Pancreas (tissue), 10 donors: Measurements from ENCODE around the gene CDH2. TPM values are rescaled to one million over a fixed set of nuclear protein-coding genes. Genes with fewer than 3 reads are reported as not detected.

Experiments used
- ATAC-seq, 4 donors: fragments of 200-7000 bp; cut with Tn5 transposase; one replicate each; pipeline versions ENCODE4 v1.8.0 to v1.9.1; 2020; ENCODE audit warnings: mild to moderate bottlenecking in 4 of 4, moderate library complexity in 4 of 4
- DNase-seq, 6 donors: peaks; one replicate each; pipeline ENCODE4 v3.0.0-alpha.2; 2020
- FAIRE-seq: peaks from 2 replicates; lab custom pipeline; 2012; peaks lifted over from hg19 to GRCh38; lab: Jason Lieb, UNC
- H3K27ac ChIP-seq, 4 donors: fragments of 200-600 bp; sonication (generic); 1 replicate in 3 of 4; 2 replicates in 1 of 4; pipeline versions ENCODE4 v1.5.0 to v1.8.0; 2020
- H3K27me3 ChIP-seq, 4 donors: fragments of 200-600 bp; one replicate each; pipeline ENCODE4 v1.8.0; 2021
- H3K36me3 ChIP-seq, 3 donors: fragments of 200-600 bp; sonication (generic) in 1 of 3; one replicate each; pipeline versions ENCODE4 v1.5.0 to v1.8.0; 2020 to 2021
- H3K4me1 ChIP-seq, 3 donors: fragments of 200-600 bp; one replicate each; pipeline ENCODE4 v1.8.0; 2021
- H3K4me3 ChIP-seq, 4 donors: fragments of 200-600 bp; sonication (generic) in 2 of 4; one replicate each; pipeline versions ENCODE4 v1.5.0 to v1.8.0; 2020 to 2021
- H3K9me3 ChIP-seq, 4 donors: fragments of 200-600 bp; one replicate each; pipeline ENCODE4 v1.8.0; 2021
- CTCF ChIP-seq, 4 donors: fragments of 200-600 bp; sonication (generic) in 3 of 4; IDR thresholded peaks; one replicate each; pipeline versions ENCODE4 v1.5.0 to v1.8.0; 2021; ENCODE audit warnings: antibody characterized with exemption in 4 of 4
- WGBS, 2 donors: extraction: QIAGEN DNeasy Blood & Tissue Kit; methylation state at CpG; one replicate each; pipeline ENCODE4 v1.1.7; 2013; 5-methylcytosine and 5-hydroxymethylcytosine counted together
- intact Hi-C, 3 donors: fragments of 100-400 bp; cut with DNase I; formaldehyde crosslinking; loops; one replicate each; pipeline versions ENCODE4 v1.11.1 to v1.14.2; 2022
- polyA plus RNA-seq, 2 donors: library from polyadenylated mRNA; stranded (reverse); fragments of 200-250 nt; gene quantifications; one replicate each; pipeline ENCODE4 v1.2.3, GENCODE V29; 2013
- total RNA-seq, 6 donors: library from RNA; stranded (reverse); fragmentation: NEBNext Ultra II Directional in 4 of 6; extraction: Animal tissue kit (Norgen Biotek cat#: 25700) in 4 of 6; gene quantifications; one replicate each; pipeline versions ENCODE4 v1.2.1 to v1.2.4, GENCODE V29; 2021 to 2023
- donor health status: healthy with polysubstance abuse.
- donor health status: DM: no; HTN: no; CAD: no; lungs with moderate emphysema.
- donor health status: DM: no; HTN: no; CAD: no.
- donor health status: control.
- donor health status: control.
- donor health status: Bipolar disorder and iron deficiency.
- donor health status: DM: yes; HTN: yes; CAD: no.
- donor health status: DM: no; HTN: no; CAD: no.
- donor health status: DM: no; HTN: no; CAD: no.
- donor health status: DM: yes; HTN: yes; CAD: no.

The CDH2 gene
- total and polyA plus RNA-seq, 8 donors, result 0.15 to 2.9 (median 0.93) TPM

GRCh38 chr18:28074076-28074475 is 102.9 kb downstream of the CDH2 start:
- no peak for FAIRE-seq
- TF ChIP-seq CTCF (IDR thresholded peaks at IDR 0.05), result no peak
- Histone ChIP-seq H3K36me3 (no peaks in the 10 kb centered on the region), H3K27me3 (no peaks in the 10 kb centered on the region), H3K4me3 (no peak overlapping the region), H3K9me3 (no peaks in the 10 kb centered on the region), H3K27ac (no peak overlapping the region), H3K4me1 (no peaks in the 10 kb centered on the region)
- WGBS, 2 donors, result 56 to 57% methylated on average over 1 of the region's 1 CpG
- intact Hi-C loops, result no loop called here
- no peak for DNase-seq
- ATAC-seq, result no peak

GRCh38 chr18:28073658-28074057 is 103.3 kb downstream of the CDH2 start:
- 4 to 11% methylated on average over 3 of the region's 3 CpGs for WGBS, 2 donors
- DNase-seq (no peak), ATAC-seq (no peak), FAIRE-seq (no peak)
- TF ChIP-seq CTCF (IDR thresholded peaks at IDR 0.05), result no peak
- Histone ChIP-seq H3K27ac (no peak overlapping the region), H3K27me3 (no peaks in the 10 kb centered on the region), H3K36me3 (no peaks in the 10 kb centered on the region), H3K4me3 (no peak overlapping the region), H3K9me3 (no peaks in the 10 kb centered on the region), H3K4me1 (no peaks in the 10 kb centered on the region)
- intact Hi-C loops, result no loop called here

- Histone ChIP-seq H3K27me3 (no peaks in the 10 kb centered on the region), H3K36me3 (no peaks in the 10 kb centered on the region), H3K4me3 (no peak overlapping the region), H3K9me3 (no peaks in the 10 kb centered on the region), H3K4me1 (no peaks in the 10 kb centered on the region), H3K27ac (no peak overlapping the region)
- ATAC-seq (peak in 3 of 4 donors; percentile 25 to 45 (median 39)), DNase-seq (no peak), FAIRE-seq (no peak)
- intact Hi-C loops, result no loop called here
- 35 to 53% methylated on average over 5 of the region's 5 CpGs for WGBS, 2 donors
- no peak for TF ChIP-seq CTCF (IDR thresholded peaks at IDR 0.05)
These were observed 105.7 kb downstream of the CDH2 start for GRCh38 chr18:28071199-28071598.

- H3K9me3 ChIP-seq, result no peaks in the 10 kb centered on the region
- WGBS, 2 donors, result 58 to 73% methylated on average over 2 of the region's 2 CpGs
- TF ChIP-seq CTCF (IDR thresholded peaks at IDR 0.05), result no peak
- no peaks in the 10 kb centered on the region for H3K27me3 ChIP-seq
- intact Hi-C loops, result no loop called here
- no peak overlapping the region for H3K27ac ChIP-seq
- H3K4me1 ChIP-seq, result no peaks in the 10 kb centered on the region
- no peak for ATAC-seq
- no peak overlapping the region for H3K4me3 ChIP-seq
- no peak for FAIRE-seq
- no peaks in the 10 kb centered on the region for H3K36me3 ChIP-seq
- no peak for DNase-seq
These were observed 108.7 kb downstream of the CDH2 start for GRCh38 chr18:28068207-28068606.

- H3K9me3 ChIP-seq, result no peaks in the 10 kb centered on the region
- no peak overlapping the region for H3K4me3 ChIP-seq
- H3K27me3 ChIP-seq, result no peaks in the 10 kb centered on the region
- FAIRE-seq (no peak), ATAC-seq (no peak), DNase-seq (no peak)
- H3K27ac ChIP-seq, result no peak overlapping the region
- H3K4me1 ChIP-seq, result no peaks in the 10 kb centered on the region
- TF ChIP-seq CTCF (IDR thresholded peaks at IDR 0.05), result no peak
- intact Hi-C loops, result no loop called here
- H3K36me3 ChIP-seq, result no peaks in the 10 kb centered on the region
- 0 to 71% methylated on average over 1 of the region's 1 CpG for WGBS, 2 donors
These were observed 109.6 kb downstream of the CDH2 start for GRCh38 chr18:28067346-28067745.
